Gastroesophageal sphincter (tissue), 4 donors: ENCODE data around the gene PTPRC. TPM values are rescaled to one million over a fixed set of nuclear protein-coding genes. Genes with fewer than 3 reads are reported as not detected.

ENCODE experiments used
- ATAC-seq: fragments of 150-250 bp; one replicate; pipeline ENCODE4 v1.9.1; 2016; ENCODE audit warnings: mild to moderate bottlenecking, moderate library complexity
- H3K27ac ChIP-seq, 4 donors: fragments of 200-600 bp; sonication (generic) in 3 of 4; 1 replicate in 3 of 4; 2 replicates in 1 of 4; pipeline ENCODE4 v1.5.1; 2016 to 2019
- H3K27me3 ChIP-seq: fragments of 200-600 bp; sonication (generic); one replicate; pipeline ENCODE4 v1.5.1; 2019
- H3K36me3 ChIP-seq, 2 donors: fragments of 200-600 bp; sonication (generic); one replicate each; pipeline ENCODE4 v1.5.1; 2019; ENCODE audit warnings: control low read depth in 1 of 2
- H3K4me1 ChIP-seq, 3 donors: fragments of 200-600 bp; sonication (generic); 1 replicate in 2 of 3; 2 replicates in 1 of 3; pipeline ENCODE4 v1.5.1; 2016 to 2019; ENCODE audit warnings: control low read depth in 2 of 3
- H3K4me3 ChIP-seq, 2 donors: fragments of 200-600 bp; sonication (generic); one replicate each; pipeline ENCODE4 v1.5.1; 2019; ENCODE audit warnings: mild to moderate bottlenecking in 1 of 2, moderate library complexity in 1 of 2
- H3K9me3 ChIP-seq, 3 donors: fragments of 200-600 bp; sonication (generic); one replicate each; pipeline ENCODE4 v1.5.1; 2017 to 2019; ENCODE audit warnings: control low read depth in 2 of 3
- EP300 ChIP-seq: sonication (generic); formaldehyde crosslinking; IDR thresholded peaks from one replicate; pipeline ENCODE4 v1.6.1; 2017; ENCODE audit warnings: antibody characterized with exemption, mild to moderate bottlenecking
- POLR2A ChIP-seq, 2 donors: fragments of 450-650 bp; IDR thresholded peaks; one replicate each; pipeline ENCODE4 v1.6.1; 2017; ENCODE audit warnings: antibody characterized with exemption in 2 of 2, mild to moderate bottlenecking in 2 of 2, moderate library complexity in 1 of 2
- POLR2AphosphoS5 ChIP-seq: sonication (generic); formaldehyde crosslinking; IDR thresholded peaks from one replicate; pipeline ENCODE4 v1.6.1; 2017; ENCODE audit warnings: antibody characterized with exemption
- WGBS, 2 donors: methylation state at CpG; one replicate each; pipeline ENCODE4 v1.1.5; 2018; ENCODE audit warnings: low coverage in 1 of 2; 5-methylcytosine and 5-hydroxymethylcytosine counted together
- total RNA-seq, 4 donors: library from RNA; depleted of rRNA; stranded (reverse); fragments of >200 nt; gene quantifications; one replicate each; pipeline ENCODE4 v1.1.0, GENCODE V29; 2016
- TF ChIP-seq, protein P1 (sequence below), 4 experiments: fragments of 200-600 bp in 2 of 4; fragments of 450-650 bp in 2 of 4; sonication (generic) in 1 of 4; IDR thresholded peaks; one replicate each; pipeline ENCODE4 v1.5.1; 2017 to 2019; ENCODE audit warnings: antibody characterized with exemption in 4 of 4, mild to moderate bottlenecking in 2 of 4, moderate library complexity in 2 of 4

PTPRC gene
- total RNA-seq, 4 donors from 2014 or later = 5.0 to 31.9 (median 12.9) TPM

DNA sequence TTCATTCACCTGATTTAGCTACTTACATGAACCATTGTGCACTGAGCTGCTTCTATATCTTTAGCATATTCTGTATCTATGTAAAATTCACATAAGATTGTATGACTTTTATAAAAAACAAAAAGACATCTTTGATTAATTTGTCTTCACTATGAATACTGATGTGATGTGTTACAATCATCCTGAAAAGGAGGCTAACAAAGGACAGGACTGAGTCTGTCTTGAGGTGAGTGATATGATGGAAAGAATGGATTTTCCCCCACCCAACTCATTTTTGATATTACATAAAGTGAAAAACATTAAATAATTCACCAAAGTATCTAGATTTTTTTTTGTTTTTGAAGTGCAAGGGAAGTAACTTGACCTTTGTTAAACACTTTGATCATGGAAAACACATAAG is 9.8 kb downstream of the PTPRC start:
- no peaks in the 10 kb centered on the region for H3K9me3 ChIP-seq
- H3K4me1 ChIP-seq = no peaks in the 10 kb centered on the region
- H3K27ac ChIP-seq = no peak overlapping the region
- TF ChIP-seq POLR2AphosphoS5 (no peak), EP300 (no peak), POLR2A (IDR thresholded peaks at IDR 0.05) (no peak)
- TF ChIP-seq, protein P1, sequence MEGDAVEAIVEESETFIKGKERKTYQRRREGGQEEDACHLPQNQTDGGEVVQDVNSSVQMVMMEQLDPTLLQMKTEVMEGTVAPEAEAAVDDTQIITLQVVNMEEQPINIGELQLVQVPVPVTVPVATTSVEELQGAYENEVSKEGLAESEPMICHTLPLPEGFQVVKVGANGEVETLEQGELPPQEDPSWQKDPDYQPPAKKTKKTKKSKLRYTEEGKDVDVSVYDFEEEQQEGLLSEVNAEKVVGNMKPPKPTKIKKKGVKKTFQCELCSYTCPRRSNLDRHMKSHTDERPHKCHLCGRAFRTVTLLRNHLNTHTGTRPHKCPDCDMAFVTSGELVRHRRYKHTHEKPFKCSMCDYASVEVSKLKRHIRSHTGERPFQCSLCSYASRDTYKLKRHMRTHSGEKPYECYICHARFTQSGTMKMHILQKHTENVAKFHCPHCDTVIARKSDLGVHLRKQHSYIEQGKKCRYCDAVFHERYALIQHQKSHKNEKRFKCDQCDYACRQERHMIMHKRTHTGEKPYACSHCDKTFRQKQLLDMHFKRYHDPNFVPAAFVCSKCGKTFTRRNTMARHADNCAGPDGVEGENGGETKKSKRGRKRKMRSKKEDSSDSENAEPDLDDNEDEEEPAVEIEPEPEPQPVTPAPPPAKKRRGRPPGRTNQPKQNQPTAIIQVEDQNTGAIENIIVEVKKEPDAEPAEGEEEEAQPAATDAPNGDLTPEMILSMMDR (IDR thresholded peaks at IDR 0.05) = no peak
- no peak for ATAC-seq
- H3K4me3 ChIP-seq = no peak overlapping the region
- no peaks in the 10 kb centered on the region for H3K36me3 ChIP-seq
- no peaks in the 10 kb centered on the region for H3K27me3 ChIP-seq

DNA sequence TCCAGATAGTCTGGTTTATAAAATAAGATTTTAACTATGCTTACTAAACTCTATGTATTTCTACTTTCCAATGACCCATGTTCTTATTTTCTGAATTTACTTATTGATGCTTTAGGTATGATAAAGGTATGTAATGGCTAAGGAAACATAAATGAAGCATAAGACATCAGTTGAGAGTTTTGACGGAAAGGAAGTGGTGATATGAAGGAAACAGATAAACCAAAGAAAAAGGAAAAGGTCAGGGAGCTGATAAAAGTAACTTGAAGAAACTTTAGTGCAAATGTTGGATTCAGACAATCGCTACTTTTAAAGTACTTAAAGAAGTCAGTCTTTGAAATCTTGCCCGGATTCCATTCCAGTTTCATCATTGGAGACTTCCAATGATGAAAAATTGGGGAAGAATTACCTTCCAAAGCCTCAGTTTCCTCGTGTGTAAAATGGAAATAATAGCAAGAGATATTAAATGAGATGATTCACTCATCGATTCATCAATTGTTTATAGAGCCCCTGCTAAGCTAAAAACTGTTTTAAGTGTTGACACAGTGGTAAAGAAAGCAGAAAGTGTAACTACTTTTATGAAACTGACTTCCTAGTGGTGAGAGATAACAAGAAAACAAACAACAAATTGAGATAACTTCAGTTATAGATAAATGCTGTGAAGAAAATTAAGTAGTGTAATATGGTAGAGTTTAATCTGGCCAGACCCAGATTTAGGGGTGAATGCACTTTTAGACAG is 10.6 kb downstream of the PTPRC start:
- no peak overlapping the region for H3K27ac ChIP-seq
- H3K27me3 ChIP-seq = no peaks in the 10 kb centered on the region
- 72 to 88% methylated on average over 5 of the region's 5 CpGs for WGBS, 2 donors
- no peak overlapping the region for H3K4me3 ChIP-seq
- no peaks in the 10 kb centered on the region for H3K9me3 ChIP-seq
- TF ChIP-seq, protein P1 (IDR thresholded peaks at IDR 0.05) = no peak
- TF ChIP-seq POLR2A (IDR thresholded peaks at IDR 0.05) = no peak
- ATAC-seq = no peak
- H3K4me1 ChIP-seq = no peaks in the 10 kb centered on the region
- H3K36me3 ChIP-seq = no peaks in the 10 kb centered on the region

DNA sequence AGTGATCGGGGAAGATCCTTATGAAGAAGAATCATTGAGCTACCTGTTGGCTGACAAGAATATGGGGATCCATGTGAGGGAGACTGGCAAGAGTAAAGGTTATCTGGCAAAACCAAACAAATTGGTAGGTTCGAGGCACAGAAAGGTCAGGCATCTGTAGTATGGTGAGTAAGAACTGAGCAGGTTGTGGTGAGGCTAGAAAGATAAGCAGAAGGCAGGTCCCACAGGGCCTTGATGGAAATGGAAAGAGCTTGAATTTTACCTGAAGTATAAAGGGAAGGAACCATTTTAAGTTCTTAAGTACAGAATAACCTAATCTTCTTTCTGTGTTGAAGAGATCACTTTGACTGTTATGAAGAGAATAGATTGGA is 11.1 kb downstream of the PTPRC start:
- WGBS, 2 donors = 74 to 86% methylated on average over 2 of the region's 2 CpGs

DNA sequence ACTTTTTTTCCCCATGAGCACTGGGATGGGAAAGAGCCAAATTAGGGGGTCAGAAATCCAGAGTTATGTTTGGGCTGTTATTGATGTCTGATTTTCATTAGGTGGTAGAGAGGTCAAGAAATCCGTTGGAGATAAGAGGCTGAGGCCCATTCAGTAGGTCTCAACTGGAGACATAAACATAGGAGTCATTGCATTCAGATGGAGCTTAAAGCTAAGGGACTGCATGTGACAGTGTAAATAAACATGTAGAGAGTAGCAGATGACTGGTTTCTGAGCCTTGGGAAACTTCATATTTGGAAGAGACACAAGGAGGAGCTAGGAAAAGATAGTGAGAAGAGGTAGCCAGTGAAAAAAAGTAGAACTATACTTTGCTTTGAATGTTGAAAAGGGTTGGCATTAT is 11.7 kb downstream of the PTPRC start:
- Histone ChIP-seq H3K4me1 (no peaks in the 10 kb centered on the region), H3K27me3 (no peaks in the 10 kb centered on the region), H3K9me3 (no peaks in the 10 kb centered on the region), H3K4me3 (no peak overlapping the region), H3K27ac (no peak overlapping the region), H3K36me3 (no peaks in the 10 kb centered on the region)
- ATAC-seq = no peak
- 27 to 40% methylated on average over 1 of the region's 1 CpG for WGBS, 2 donors
- TF ChIP-seq EP300 (no peak), POLR2A (IDR thresholded peaks at IDR 0.05) (no peak), POLR2AphosphoS5 (no peak)
- TF ChIP-seq, protein P1 (IDR thresholded peaks at IDR 0.05) = no peak

More for the DNA sequence above, 11.1 kb downstream of the PTPRC start:
- TF ChIP-seq POLR2A (IDR thresholded peaks at IDR 0.05) = no peak
- TF ChIP-seq, protein P1 (IDR thresholded peaks at IDR 0.05) = no peak
- TF ChIP-seq EP300 = no peak
- no peak for ATAC-seq
- H3K27ac ChIP-seq = no peak overlapping the region
- H3K4me3 ChIP-seq = no peak overlapping the region
- no peaks in the 10 kb centered on the region for H3K36me3 ChIP-seq
- no peaks in the 10 kb centered on the region for H3K27me3 ChIP-seq
- H3K9me3 ChIP-seq = no peaks in the 10 kb centered on the region
- no peaks in the 10 kb centered on the region for H3K4me1 ChIP-seq

DNA sequence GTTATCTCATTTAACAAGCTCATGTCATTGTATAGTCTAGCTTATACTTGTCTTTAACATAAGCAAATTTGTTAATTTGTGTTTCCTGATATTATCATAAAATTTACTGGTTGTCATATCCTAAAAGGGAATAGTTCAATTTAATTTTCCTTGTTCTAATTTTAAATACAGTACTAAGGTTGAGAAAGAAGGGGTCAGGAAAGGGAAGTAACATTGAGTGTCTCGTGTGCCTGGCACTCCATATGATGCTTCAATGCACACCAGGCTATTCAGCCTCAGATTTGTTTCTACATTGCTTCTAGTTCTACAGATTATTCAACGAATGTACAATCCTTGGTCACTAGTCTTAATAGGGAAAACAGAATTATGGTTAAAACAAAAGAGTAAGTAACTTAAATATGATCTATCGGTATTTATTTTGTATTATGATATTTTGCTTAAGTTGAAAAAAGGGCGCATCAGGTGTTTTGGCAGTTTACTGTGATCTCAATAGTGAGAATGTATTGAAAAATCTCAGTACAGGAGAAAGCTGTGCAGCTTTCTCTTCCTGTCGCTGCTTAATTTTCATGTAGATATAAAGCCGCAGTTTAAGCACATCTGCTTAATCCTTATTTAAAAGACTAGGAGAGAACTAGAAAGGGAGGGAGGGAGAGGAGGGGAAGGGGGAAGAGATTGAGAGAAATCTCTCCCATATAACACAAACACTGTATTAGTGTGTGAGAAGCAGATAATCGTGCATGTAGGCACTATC is 13.0 kb downstream of the PTPRC start:
- TF ChIP-seq, protein P1 (IDR thresholded peaks at IDR 0.05) = no peak
- no peak for TF ChIP-seq POLR2AphosphoS5
- TF ChIP-seq EP300 = no peak
- no peak for TF ChIP-seq POLR2A (IDR thresholded peaks at IDR 0.05)
- Histone ChIP-seq H3K9me3 (no peaks in the 10 kb centered on the region), H3K27me3 (no peaks in the 10 kb centered on the region), H3K27ac (no peak overlapping the region), H3K4me3 (no peak overlapping the region), H3K36me3 (no peaks in the 10 kb centered on the region), H3K4me1 (no peaks in the 10 kb centered on the region)
- no peak for ATAC-seq
- WGBS, 2 donors = 49 to 53% methylated on average over 6 to 7 of the region's 7 CpGs
